Measurements from ENCODE around the gene FAM107A. TPM values are rescaled to one million over a fixed set of nuclear protein-coding genes. Genes with fewer than 3 reads are reported as not detected.

Gene FAM107A
- total RNA-seq = 10 to 100 TPM in 2 of 3 donors, 1 to 10 TPM in 1; 2.2 to 24.1 (median 23.6) TPM
- long read RNA-seq, donor 1, transcript FAM107A-201 (4 exons, 3,367 nt) = major isoform, 13 of 26 reads
- long read RNA-seq, donor 1, partial matches to known transcripts = 0 of 26 reads
- long read RNA-seq, donor 1, other reads (novel, unspliced or antisense) = 9 of 26 reads
- long read RNA-seq, donor 2, transcript FAM107A-201 (4 exons, 3,367 nt) = major isoform, 31 of 43 reads
- long read RNA-seq, donor 2, partial matches to known transcripts = 0 of 43 reads
- long read RNA-seq, donor 2, other reads (novel, unspliced or antisense) = 9 of 43 reads

- ATAC-seq = peak; percentile 82
- intact Hi-C loops (cut with DNase I, micrococcal nuclease) = no loop called here
- no peak for DNase-seq
- TF ChIP-seq CTCF (IDR thresholded peaks at IDR 0.05) = no peak
- Histone ChIP-seq H3K36me3 (ENCODE audit: low read depth) (no peaks in the 10 kb centered on the region), H3K4me3 (no peak within 1 kb of the TSS), H3K9me3 (no peaks in the 10 kb centered on the region), H3K4me1 (ENCODE audit: low read depth) (no peaks in the 10 kb centered on the region)
Measured at GRCh38 chr3:58577269-58577821, at the start of gene FAM107A. Gene FAM107A, minus strand, starts transcription at chr3:58577391. Its CDS starts 7,531 bp downstream, at chr3:58569860.

- no peaks in the 10 kb centered on the region for H3K9me3 ChIP-seq
- intact Hi-C loops (cut with DNase I, micrococcal nuclease) = no loop called here
- TF ChIP-seq CTCF (IDR thresholded peaks at IDR 0.05) = no peak
- H3K36me3 ChIP-seq (ENCODE audit: low read depth) = no peaks in the 10 kb centered on the region
- DNase-seq (no peak), ATAC-seq (no peak)
- H3K4me3 ChIP-seq = no peak overlapping the region
- H3K4me1 ChIP-seq (ENCODE audit: low read depth) = peaks cover 33% of the 10 kb centered on the region
Measured at GRCh38 chr3:58625196-58625824, 48.1 kb upstream of the FAM107A start.

GRCh38 chr3:58624550-58624949, 47.4 kb upstream of the FAM107A start:
- H3K4me3 ChIP-seq = no peak overlapping the region
- no peaks in the 10 kb centered on the region for H3K9me3 ChIP-seq
- H3K36me3 ChIP-seq (ENCODE audit: low read depth) = no peaks in the 10 kb centered on the region
- H3K4me1 ChIP-seq (ENCODE audit: low read depth) = peaks cover 25% of the 10 kb centered on the region
- intact Hi-C loops (cut with DNase I, micrococcal nuclease) = no loop called here
- no peak for ATAC-seq
- no peak for DNase-seq
- TF ChIP-seq CTCF (IDR thresholded peaks at IDR 0.05) = no peak

GRCh38 chr3:58623961-58624360, 46.8 kb upstream of the FAM107A start:
- ATAC-seq = no peak
- H3K4me1 ChIP-seq (ENCODE audit: low read depth) = peaks cover 19% of the 10 kb centered on the region
- intact Hi-C loops (cut with DNase I, micrococcal nuclease) = no loop called here
- no peak for DNase-seq
- TF ChIP-seq CTCF (IDR thresholded peaks at IDR 0.05) = no peak
- H3K9me3 ChIP-seq = no peaks in the 10 kb centered on the region
- H3K4me3 ChIP-seq = no peak overlapping the region
- no peaks in the 10 kb centered on the region for H3K36me3 ChIP-seq (ENCODE audit: low read depth)

GRCh38 chr3:58623478-58623877, 46.3 kb upstream of the FAM107A start:
- no peak for ATAC-seq
- H3K36me3 ChIP-seq (ENCODE audit: low read depth) = no peaks in the 10 kb centered on the region
- TF ChIP-seq CTCF (IDR thresholded peaks at IDR 0.05) = no peak
- H3K9me3 ChIP-seq = no peaks in the 10 kb centered on the region
- H3K4me1 ChIP-seq (ENCODE audit: low read depth) = peaks cover 16% of the 10 kb centered on the region
- H3K4me3 ChIP-seq = no peak overlapping the region
- no peak for DNase-seq
- intact Hi-C loops (cut with DNase I, micrococcal nuclease) = no loop called here

Measured in mucosa of descending colon (tissue), 3 donors.